ENCODE results near the gene DNAAF1. TPM values are rescaled to one million over a fixed set of nuclear protein-coding genes. Genes with fewer than 3 reads are reported as not detected.

The DNAAF1 gene
- total RNA-seq, 6 experiments from 2014 or later: not detected

DNA sequence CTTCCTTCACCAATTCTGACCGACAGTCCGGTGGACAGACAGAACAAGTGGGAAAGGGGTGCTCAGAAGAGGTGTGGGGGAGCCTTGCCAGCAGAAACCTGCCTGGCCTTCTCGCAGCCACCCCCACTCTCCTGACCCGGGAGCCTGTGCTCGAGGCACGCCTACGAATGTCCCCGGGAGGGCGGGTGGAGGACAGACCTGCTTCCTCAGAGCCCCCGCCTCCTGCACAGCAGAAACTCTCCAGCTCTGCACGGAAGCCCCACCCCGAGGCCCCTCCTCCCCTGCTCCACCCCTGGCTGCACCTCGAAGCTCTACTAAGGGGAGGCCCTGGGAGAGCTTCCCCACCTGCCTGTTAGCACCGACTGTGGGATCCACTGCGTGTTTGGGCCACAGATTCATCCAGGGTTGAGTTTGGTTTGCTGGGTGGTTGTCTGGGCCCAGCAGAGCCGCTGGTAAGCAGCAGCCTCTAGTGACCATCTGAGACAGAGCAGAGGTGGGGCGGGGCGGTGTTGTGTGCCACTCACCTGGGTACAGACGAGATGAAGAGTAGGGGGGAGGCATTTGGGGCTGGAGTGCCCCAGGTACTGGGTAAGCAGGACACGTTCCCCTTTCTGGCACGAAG lies 35.5 kb downstream of the DNAAF1 start:
- no peak overlapping the region for H3K4me3 Mint-ChIP-seq
- peaks cover 41% of the 10 kb centered on the region for H3K4me1 Mint-ChIP-seq (ENCODE audit: low read depth)
- H3K27me3 Mint-ChIP-seq (ENCODE audit: insufficient read depth): no peaks in the 10 kb centered on the region; the same call in 1 of the 2 replicates
- no peak for TF ChIP-seq CTCF (IDR thresholded peaks at IDR 0.05)
- no peaks in the 10 kb centered on the region for H3K9me3 Mint-ChIP-seq
- no peak overlapping the region for H3K27ac Mint-ChIP-seq
- H3K36me3 Mint-ChIP-seq (ENCODE audit: low read depth): peaks cover 15% of the 10 kb centered on the region; the same call in 1 of the 2 replicates
- DNase-seq: no peak

DNA sequence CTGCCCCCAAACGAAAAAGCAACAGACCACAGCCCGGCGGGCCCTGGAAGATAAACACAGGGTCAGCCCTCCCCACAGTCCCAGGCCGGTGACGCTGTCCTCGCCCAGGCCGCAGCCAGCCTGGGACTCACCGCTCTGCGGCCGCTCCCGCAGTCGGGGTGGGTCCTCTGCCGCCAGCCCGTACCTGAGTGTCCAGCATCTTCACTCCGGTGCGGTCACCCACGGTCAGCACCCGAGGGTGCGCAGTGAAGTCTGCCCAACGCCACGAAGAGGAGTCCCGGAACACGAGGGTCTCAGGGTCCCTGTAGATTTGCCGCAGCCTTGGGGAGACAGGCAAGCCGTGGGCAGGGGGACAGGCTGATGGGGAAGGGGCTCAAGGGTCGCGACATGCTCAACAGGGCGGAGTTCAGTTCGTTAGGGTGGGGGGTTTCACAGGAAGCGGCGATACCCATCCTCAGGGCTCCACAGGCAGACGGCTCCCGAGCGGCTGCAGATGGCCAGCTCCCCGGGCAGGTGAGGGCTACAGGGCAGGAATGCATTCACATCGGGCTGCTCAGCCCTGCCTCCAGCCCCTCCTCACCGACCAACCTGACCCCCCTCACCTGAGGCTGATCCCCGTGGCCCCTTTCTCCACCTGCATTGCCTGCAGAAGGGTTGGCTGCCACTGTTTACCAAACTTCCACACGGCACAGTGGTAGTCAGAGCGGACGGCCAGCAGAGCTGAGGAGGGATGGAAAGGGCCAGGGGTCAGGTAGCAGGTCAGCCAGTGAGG lies 36.2 kb downstream of the DNAAF1 start:
- Mint-ChIP-seq H3K27me3 (ENCODE audit: insufficient read depth) (no peaks in the 10 kb centered on the region), H3K4me3 (no peak overlapping the region), H3K9me3 (no peaks in the 10 kb centered on the region), H3K27ac (no peak overlapping the region), H3K4me1 (ENCODE audit: low read depth) (peaks cover 34% of the 10 kb centered on the region), H3K36me3 (ENCODE audit: low read depth) (peaks cover 15% of the 10 kb centered on the region; the same call in 1 of the 2 replicates)
- no peak for DNase-seq
- no peak for TF ChIP-seq CTCF (IDR thresholded peaks at IDR 0.05)

- Mint-ChIP-seq H3K4me1 (ENCODE audit: low read depth) (peaks cover 26% of the 10 kb centered on the region), H3K27ac (no peak overlapping the region), H3K9me3 (no peaks in the 10 kb centered on the region), H3K4me3 (no peak overlapping the region), H3K27me3 (ENCODE audit: insufficient read depth) (no peaks in the 10 kb centered on the region), H3K36me3 (ENCODE audit: low read depth) (peaks cover 15% of the 10 kb centered on the region; the same call in 1 of the 2 replicates)
- TF ChIP-seq CTCF (IDR thresholded peaks at IDR 0.05): no peak
- no peak for DNase-seq
Observed at GRCh38 chr16:84182104-84182503, 37.0 kb downstream of the DNAAF1 start.

DNA sequence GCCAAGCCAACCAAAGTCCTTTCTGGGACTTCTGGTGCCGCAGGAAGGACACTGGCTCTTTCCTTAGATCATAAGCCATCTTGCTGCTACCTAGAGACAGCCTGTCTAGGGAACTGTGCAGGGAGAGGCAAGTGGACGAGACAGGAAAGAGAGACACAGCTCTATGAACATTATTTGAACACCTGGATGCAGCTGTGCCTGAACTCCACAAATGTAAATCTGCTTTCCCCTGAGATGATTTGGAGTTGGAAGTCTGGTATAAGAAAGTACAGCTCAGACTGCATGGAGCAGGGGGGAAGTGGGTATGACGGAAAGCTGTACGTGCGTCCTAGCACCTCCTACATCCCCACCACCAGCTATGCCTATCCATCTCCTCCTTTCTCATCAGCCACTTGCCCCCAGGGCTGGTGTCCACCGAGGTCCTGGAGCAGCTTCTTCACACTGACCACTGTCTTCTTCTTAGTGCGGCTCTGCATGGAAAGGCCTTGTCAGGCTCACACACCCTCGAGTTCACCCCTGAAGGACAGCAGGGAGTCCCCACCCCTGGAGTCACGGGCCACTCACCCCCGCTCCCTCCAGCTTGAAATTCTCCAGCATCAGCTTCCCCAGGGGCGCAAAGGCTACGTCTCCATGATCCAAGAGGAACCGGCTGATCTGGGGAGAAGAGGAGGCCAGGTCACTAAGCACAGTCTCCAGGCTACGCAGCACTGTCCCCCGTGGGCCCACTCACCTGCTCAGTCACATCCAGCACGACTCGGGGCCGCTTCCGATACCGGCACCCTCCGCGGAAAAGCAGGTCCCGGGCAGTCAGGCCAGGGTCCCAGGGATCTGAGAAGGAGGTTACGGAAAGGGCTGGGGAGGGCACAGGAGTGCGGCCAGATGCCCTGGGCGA lies 37.8 kb downstream of the DNAAF1 start:
- Mint-ChIP-seq H3K4me1 (ENCODE audit: low read depth) (peaks cover 18% of the 10 kb centered on the region), H3K27me3 (ENCODE audit: insufficient read depth) (no peaks in the 10 kb centered on the region), H3K4me3 (no peak overlapping the region), H3K9me3 (no peaks in the 10 kb centered on the region), H3K36me3 (ENCODE audit: low read depth) (peaks cover 15% of the 10 kb centered on the region; the same call in 1 of the 2 replicates), H3K27ac (no peak overlapping the region)
- no peak for DNase-seq
- TF ChIP-seq CTCF (IDR thresholded peaks at IDR 0.05): no peak

DNA sequence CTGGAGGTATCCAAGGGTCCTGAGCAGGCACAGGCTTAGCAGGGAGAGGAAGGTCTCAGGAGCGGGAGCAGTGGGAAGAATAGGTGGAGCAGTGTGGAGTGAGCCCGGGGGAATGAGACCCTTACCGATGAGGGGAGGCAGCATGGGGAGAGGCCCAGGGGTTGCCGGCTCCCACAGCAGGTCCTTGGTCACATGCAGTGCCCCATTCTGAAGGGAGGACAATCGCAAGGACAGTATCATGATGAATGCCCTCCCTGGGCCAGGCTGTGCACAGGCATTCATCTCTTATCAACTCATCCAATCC lies 38.4 kb downstream of the DNAAF1 start:
- peaks cover 15% of the 10 kb centered on the region; the same call in 1 of the 2 replicates for H3K36me3 Mint-ChIP-seq (ENCODE audit: low read depth)
- H3K27ac Mint-ChIP-seq: no peak overlapping the region
- peaks cover 12% of the 10 kb centered on the region for H3K4me1 Mint-ChIP-seq (ENCODE audit: low read depth)
- H3K9me3 Mint-ChIP-seq: no peaks in the 10 kb centered on the region
- no peak for TF ChIP-seq CTCF (IDR thresholded peaks at IDR 0.05)
- H3K4me3 Mint-ChIP-seq: no peak overlapping the region
- no peak for DNase-seq
- no peaks in the 10 kb centered on the region for H3K27me3 Mint-ChIP-seq (ENCODE audit: insufficient read depth)
